GM18867 (cell line): ENCODE data around the gene SLFNL1.

ENCODE experiments used
- ATAC-seq: cut with Tn5 transposase; IDR thresholded peaks from one replicate; pipeline ENCODE4 v1.9.1; 2021; ENCODE audit warnings: mild to moderate bottlenecking, moderate library complexity; ENCODE audit not compliant: unreplicated experiment

The SLFNL1 gene

DNA sequence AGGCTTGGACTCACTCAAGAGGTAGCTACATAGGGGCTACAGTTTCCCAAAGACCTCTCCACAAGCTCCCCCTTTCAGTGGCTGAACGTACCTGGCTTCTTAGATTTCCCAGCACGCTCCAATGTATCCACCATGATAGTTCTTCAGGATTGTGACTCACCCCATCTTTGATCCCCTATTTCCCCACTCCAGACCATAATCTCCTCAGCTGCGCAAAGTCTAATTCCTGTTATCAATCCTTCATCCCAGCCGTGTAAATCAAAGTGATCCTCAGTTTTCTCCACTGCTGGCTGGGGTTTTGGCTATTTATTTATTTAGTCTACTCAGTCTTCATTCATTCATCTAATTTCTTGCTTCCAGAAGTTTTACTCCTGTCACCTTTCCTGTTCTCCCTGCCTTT, 55.1 kb downstream of the SLFNL1 start:
- no peak for ATAC-seq
